Forelimb muscle (tissue), 1 donor: ENCODE data around the gene PORCN. TPM values are rescaled to one million over a fixed set of nuclear protein-coding genes. Genes with fewer than 3 reads are reported as not detected.

ENCODE experiments used
- DNase-seq: peaks from one replicate; pipeline ENCODE4 v3.0.0-alpha.2; 2013; ENCODE audit warnings: low read depth
- polyA plus RNA-seq: library from polyadenylated mRNA; unstranded; fragments of 120-200 nt; gene quantifications from one replicate; pipeline ENCODE4 v1.2.1, GENCODE V29; 2013; ENCODE audit not compliant: insufficient read length

The PORCN gene
- polyA plus RNA-seq, result 3.3 TPM

DNA sequence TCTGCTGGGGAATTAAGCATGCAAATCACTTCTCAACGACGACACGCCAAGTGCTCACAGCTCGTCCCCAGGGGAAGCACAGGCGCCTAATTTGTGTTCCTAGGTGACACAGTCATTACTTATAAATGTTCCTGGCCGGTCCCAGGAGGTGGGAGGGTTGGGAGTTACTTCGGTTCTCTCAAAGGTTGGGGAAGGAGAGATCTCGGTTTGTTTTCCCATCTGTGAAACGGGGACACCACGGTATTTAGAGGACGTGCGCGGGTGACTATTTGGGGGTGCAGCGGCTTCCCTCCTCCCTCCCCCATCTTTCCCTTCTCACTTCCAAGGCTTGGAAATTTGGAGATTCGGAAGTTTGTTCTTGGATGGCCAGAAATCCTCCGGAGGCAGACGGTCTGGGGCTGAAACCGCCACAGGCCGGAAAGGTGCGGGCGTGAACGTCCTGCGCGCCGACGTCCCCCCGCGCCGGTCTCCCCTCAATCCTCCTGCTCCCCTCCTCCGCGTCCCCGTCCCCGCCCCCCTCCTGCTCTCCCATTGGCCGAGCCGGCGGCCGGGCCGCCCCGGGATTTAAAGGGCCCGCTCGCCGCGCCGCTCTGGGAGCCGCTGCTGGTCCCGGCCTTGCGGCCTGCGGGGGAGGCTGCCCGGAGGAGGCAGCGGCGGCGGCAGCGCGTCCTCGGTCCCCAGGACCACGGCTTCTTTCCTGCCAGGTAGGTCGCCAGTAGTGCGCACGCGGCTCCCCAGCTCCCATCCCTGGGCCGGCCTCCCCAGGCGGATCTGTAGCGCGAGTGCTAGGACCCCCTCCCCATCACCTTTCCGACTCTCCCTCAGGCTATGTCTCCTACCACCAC, at the start of gene PORCN:
Gene PORCN (plus strand): TSS at position 593 of the 845 bp plus-strand sequence. CDS start 829 bp downstream, outside the sequence.
- no peak for DNase-seq

GRCh38 chrX:48459483-48459882, 49.3 kb upstream of the PORCN start:
- DNase-seq, result no peak

- DNase-seq, result no peak
Measured at GRCh38 chrX:48460031-48460430, 48.8 kb upstream of the PORCN start.

- DNase-seq, result no peak
Measured at GRCh38 chrX:48460606-48461005, 48.2 kb upstream of the PORCN start.

DNA sequence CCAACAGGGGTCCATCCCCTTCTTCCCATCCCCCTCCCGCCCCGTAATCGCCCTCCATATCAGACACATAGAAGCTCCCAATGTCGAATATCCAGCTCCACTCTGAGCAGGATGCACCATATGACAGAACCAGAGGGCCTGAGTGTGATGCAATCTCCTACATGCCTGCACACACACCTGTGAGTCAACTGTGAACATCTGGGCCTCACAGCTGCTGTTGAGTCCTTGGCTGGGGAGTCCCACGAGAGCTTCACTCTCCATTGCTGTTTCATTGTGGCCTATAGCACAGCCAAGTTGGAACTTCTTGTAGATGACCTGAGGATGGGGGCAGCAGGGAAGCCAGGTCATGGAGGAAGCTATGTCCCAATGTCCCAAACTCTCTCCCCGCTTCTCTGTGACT, 47.0 kb upstream of the PORCN start:
- no peak for DNase-seq

DNA sequence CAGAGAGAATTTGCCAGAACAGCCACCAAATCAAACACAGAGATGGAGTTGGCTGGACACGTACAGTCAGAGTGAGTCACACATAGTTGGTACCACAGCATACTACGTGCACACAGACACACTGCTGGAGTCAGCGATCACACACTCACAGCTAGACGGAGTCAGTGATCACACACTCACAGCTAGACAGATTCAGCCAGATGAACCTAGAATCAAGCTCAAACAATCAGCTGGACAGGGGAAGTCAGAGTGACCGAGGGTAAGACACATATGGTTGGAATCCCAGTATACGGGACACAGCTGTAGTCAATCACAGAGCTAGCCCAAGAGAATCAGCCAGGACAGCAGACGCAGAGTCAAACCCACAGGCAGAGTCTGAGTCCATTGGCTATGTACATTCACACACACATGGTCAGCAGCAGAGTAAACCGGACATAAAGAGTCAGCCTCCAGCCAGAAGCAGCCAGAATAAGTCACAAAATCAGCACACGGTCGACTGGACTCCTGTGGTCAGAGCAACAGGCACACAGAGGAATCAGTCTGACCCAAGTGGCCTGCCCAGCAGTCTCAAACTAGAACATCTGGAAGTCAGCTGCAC, 43.4 kb upstream of the PORCN start:
- no peak for DNase-seq

DNA sequence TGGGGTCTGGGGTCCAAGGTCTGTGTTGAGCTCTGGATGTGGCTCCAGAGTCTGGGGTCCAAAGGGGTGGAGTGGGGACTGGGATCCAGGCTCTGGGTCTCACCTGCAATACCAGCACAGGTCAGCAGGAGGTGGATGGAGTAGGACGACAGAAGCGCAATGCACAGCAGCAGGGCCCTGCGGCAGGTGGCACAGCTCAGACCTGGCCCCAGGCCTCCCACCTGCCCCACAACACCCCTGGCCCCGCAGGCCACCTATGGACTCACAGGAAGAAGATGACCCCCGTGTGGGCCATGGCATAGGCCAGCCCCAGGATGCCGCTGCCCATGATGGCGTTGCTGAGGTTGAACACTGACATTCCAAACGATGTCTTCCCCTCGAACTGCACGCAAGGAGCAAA, 42.1 kb upstream of the PORCN start:
- no peak for DNase-seq

DNA sequence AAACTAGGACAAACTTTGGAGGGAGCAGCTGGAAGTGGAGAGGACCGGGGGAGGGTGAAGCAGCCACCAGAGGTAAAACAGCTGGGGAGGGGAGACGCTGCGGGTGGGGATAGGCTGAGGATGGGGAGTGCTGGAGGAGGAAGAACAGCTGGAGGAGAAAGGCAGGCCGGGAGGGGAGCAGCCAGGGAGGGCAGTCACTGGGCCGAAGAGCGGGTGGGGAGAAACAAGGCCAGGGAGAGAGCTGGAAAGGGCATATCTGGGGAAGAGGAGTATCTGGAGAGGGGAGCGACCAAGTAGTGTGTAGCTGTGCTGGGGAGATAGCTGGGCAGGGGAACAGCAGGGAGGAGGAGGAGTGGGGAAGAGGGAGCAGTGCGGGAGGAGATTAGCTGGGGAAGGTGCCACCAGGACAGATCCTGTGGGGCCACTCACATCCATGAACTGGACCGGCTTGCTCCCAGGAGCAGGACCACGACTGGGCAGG, 41.5 kb upstream of the PORCN start:
- no peak for DNase-seq

- DNase-seq, result no peak
Measured at GRCh38 chrX:48468247-48468671, 40.5 kb upstream of the PORCN start.

- no peak for DNase-seq
Measured at GRCh38 chrX:48468693-48469691, 39.8 kb upstream of the PORCN start.

GRCh38 chrX:48470110-48470832, 38.5 kb upstream of the PORCN start, which contains the start of gene SLC38A5:
SLC38A5 (minus strand) TSS chrX:48470260; CDS start chrX:48467924, 2,336 bp downstream.
- no peak for DNase-seq

GRCh38 chrX:48470833-48471118, 38.0 kb upstream of the PORCN start:
- no peak for DNase-seq

DNA sequence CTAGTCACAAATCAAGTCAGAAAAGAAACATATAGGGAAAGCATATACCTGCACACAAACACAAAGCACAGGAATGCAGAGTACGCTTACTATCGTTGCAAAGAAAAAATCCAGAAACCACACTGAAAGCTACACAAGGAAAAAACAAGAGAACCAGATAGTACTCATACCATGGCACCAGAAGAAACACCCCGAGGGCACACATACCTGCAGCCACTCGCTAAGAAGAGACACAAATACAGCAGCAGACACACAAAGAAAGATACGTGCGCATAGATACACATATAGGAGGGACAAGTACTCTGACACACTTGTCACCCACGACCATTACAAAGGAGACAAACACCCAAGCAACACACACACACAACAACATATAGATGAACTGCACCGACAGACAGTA, 37.3 kb upstream of the PORCN start:
- DNase-seq, result no peak

- DNase-seq, result no peak
Measured at GRCh38 chrX:48472225-48472624, 36.6 kb upstream of the PORCN start.

DNA sequence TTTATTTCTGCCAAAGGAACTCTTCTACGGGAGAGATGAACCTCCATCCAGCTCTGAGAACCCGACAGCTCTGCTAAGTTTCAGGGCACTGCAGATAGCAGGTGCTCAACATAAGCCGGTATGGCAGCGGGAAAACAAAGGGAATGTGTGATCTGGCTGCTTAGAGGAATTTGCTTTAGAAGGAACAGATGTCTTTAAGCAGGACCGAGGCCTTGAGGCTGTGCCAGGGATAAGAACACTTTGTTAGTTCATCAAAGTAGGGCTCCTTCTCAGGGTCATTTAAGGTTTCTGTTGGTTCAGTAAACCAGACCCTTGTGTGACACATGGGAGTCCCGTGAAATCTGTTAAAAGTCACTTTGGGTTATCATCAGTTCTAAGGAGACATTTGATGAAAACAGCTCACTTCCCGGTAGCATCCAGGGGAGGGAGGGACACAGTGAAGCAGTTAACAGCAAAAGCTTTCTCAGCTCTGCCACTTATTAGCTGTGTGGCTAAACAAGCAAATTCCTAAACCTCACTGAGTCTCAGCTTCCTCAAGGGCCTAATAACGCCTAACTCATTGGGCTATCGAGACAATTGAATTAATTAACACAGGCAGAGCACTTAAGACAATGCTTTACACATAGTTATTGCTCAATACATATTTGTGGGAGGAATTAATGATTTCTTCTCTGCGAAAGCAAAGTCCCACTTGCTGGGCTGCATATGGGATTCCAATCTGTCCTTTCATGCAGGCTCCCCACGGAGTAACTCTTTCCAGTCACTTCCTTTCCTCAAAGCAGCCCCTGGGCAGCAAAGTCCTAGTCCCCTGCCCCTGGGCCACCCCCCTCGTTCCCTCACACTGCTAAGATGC, 35.7 kb upstream of the PORCN start:
- DNase-seq, result no peak

DNA sequence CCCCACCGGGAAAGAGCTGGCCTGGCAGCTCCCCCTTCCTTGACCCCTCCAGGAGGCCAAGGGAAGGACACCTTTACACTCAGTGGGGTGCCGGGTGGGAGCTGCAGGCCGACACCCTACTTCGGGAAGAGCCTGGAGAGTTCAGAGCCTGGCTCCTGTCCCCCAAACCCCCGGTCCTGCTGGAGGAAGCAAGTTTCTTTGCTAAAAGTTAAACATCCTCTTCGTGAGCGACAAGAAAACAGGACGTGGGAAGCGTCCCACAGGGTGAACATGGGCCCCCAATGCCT, 35.1 kb upstream of the PORCN start:
- DNase-seq, result no peak

DNA sequence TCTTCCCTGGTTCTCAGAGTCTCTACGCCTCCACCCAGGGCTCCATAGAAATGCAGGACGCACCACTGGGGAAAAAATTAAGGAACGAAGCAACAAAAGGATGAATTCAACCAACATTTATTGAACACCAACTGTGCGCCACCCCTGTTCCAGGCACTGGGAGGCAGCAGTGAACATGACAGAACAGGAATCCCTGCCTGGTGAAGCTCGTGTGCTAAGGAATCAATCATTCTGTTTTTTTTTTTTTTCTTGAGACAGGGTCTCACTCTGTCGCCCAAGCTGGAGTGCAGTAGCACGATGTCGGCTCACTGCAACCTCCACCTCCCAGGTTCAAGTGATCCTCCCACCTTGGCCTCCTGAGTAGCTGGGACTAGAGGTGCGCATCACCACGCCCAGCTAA, 34.7 kb upstream of the PORCN start:
- DNase-seq, result no peak

- no peak for DNase-seq
Measured at GRCh38 chrX:48474581-48474980, 34.2 kb upstream of the PORCN start.

DNA sequence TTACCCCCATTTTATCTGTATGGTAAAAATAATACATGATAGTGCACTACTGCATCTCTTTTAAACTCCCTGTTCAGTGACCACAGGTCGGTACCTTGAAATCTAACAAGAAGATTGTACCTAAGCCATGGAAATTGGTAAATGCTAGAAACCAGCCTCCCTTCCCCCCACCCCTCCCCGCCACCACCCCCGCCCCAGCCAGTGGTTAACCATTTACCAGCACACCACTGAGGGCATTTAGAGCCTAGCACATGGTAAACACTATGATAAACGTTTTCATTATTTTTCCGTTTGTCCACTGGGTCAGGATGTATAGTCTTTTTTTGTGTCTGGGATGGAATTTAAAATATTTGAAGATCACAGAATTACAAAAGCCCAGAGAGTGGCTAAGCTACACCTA, 33.5 kb upstream of the PORCN start:
- no peak for DNase-seq

GRCh38 chrX:48475774-48476577, 32.8 kb upstream of the PORCN start, which contains the start of gene FTSJ1:
FTSJ1 (plus strand) TSS chrX:48476199; CDS start chrX:48478048, 1,849 bp downstream.
- DNase-seq, result peak; percentile 71
